ENCODE measurements around the gene PTPN14. TPM values are rescaled to one million over a fixed set of nuclear protein-coding genes. Genes with fewer than 3 reads are reported as not detected.

Gene PTPN14
- total and polyA plus RNA-seq, 2 of the 8 experiments (the other 6 are each of a cell fraction or from before 2014, with no cell fraction given): 14.4 to 93.6 TPM

- Histone ChIP-seq H2BK12ac (ENCODE audit: low read depth, low read length) (no peak overlapping the region), H3K36me3 (ENCODE audit: control insufficient read depth in 2 of 4, insufficient read depth in 4 of 4, low read length in 3 of 4) (peaks cover 0 to 49% (median 13%) of the 10 kb centered on the region in 4 experiments; a peak in 6 of 8 replicates), H3K9ac (replicated peaks in 1 of 4; ENCODE audit: extremely low read depth in 1 of 4, low read depth in 3 of 4, low read length in 3 of 4) (no peak overlapping the region), H3K23me2 (ENCODE audit: low read depth, low read length) (no peaks in the 10 kb centered on the region; the same call in 1 of the 2 replicates), H2AK5ac (ENCODE audit: low read depth, low read length) (no peak overlapping the region), H3K79me1 (ENCODE audit: low read depth, low read length) (no peaks in the 10 kb centered on the region; the same call in 1 of the 2 replicates), H3K56ac (replicated peaks; ENCODE audit: insufficient read length, low read depth, low read length) (no peak overlapping the region), H3K27me3 (replicated peaks in 1 of 4; ENCODE audit: control insufficient read depth in 3 of 4, extremely low read depth in 1 of 4, insufficient read depth in 3 of 4, low read length in 3 of 4) (no peaks in the 10 kb centered on the region), H4K20me1 (replicated peaks in 1 of 2; ENCODE audit: control insufficient read depth in 1 of 2, insufficient read depth in 2 of 2, low read length in 2 of 2) (no peaks in the 10 kb centered on the region), H3K4ac (replicated peaks; ENCODE audit: insufficient read length, low read depth, low read length) (no peak overlapping the region), H2BK120ac (replicated peaks; ENCODE audit: low read depth, low read length) (no peak overlapping the region), H2BK20ac (ENCODE audit: low read length) (no peak overlapping the region), H3K9me3 (ENCODE audit: insufficient read depth in 2 of 2, low read depth in 1 of 2, low read length in 1 of 2) (no peaks in the 10 kb centered on the region), H4K8ac (ENCODE audit: extremely low read depth, insufficient read depth, low read length) (no peak overlapping the region), H3K79me2 (ENCODE audit: control insufficient read depth in 1 of 2, insufficient read depth in 2 of 2, low read length in 2 of 2) (no peaks in the 10 kb centered on the region), H3K23ac (ENCODE audit: insufficient read length) (no peak overlapping the region), H3K4me3 (ENCODE audit: extremely low read depth in 1 of 4, insufficient read depth in 2 of 4, low read depth in 3 of 4, low read length in 4 of 4) (no peak overlapping the region), H2BK5ac (ENCODE audit: low read depth, low read length) (no peak overlapping the region), H3K18ac (ENCODE audit: extremely low read depth, low read length) (no peak overlapping the region), H3K27ac (ENCODE audit: low read depth, low read length) (no peak overlapping the region), H3K14ac (ENCODE audit: insufficient read length) (no peak overlapping the region), H4K5ac (ENCODE audit: insufficient read length, low read depth, low read length) (no peak overlapping the region), H3K4me1 (replicated peaks in 1 of 4; ENCODE audit: control insufficient read depth in 3 of 4, insufficient read depth in 4 of 4, low read length in 3 of 4) (no peaks in the 10 kb centered on the region; a peak in 1 of 7 replicates), H2AFZ (ENCODE audit: low read length) (no peak overlapping the region), H2BK15ac (ENCODE audit: low read length) (no peak overlapping the region), H3K4me2 (ENCODE audit: insufficient read depth in 1 of 2, low read depth in 2 of 2, low read length in 2 of 2) (no peak overlapping the region), H4K91ac (replicated peaks; ENCODE audit: insufficient read length, low read length) (no peak overlapping the region)
- CTCF ChIA-PET (ENCODE audit: partially characterized antibody): interaction anchor here (1.1 to 2.4 kb wide), 4 partner anchors 8 to 217 kb away, joined by 3 to 12 read pairs (median 6); no protein-coding TSS in a partner anchor
- FAIRE-seq (no peak), DNase-seq (ENCODE audit: low read depth in 1 of 2, low spot score in 2 of 2) (no peak)
- POLR2A ChIA-PET (ENCODE audit: partially characterized antibody): no interaction called here
- WGBS, 2 experiments (ENCODE audit: extremely low coverage in 1 of 2, insufficient coverage in 1 of 2, insufficient read length in 1 of 2, insufficient replicate concordance in 2 of 2, low coverage in 1 of 2, low lambda C conversion rate in 2 of 2, missing lambda C conversion rate in 1 of 2): 92% methylated on average over 5 of the region's 5 CpGs; no CpG with 5 or more reads in 1 of the 2 experiments
- TF ChIP-seq CREB1 (IDR thresholded peaks at IDR 0.05) (no peak), ASH2L (IDR thresholded peaks at IDR 0.05; ENCODE audit: low read length) (no peak), KDM5A (IDR thresholded peaks at IDR 0.05; ENCODE audit: low read length) (no peak), CHD2 (IDR thresholded peaks at IDR 0.05; ENCODE audit: low read length) (no peak), YY1 (IDR thresholded peaks at IDR 0.05; ENCODE audit: low read depth, low read length) (no peak), EZH2 (IDR thresholded peaks at IDR 0.05; ENCODE audit: low read depth, low read length, severe bottlenecking) (no peak), TEAD4 (IDR thresholded peaks at IDR 0.05; ENCODE audit: low read depth, low read length) (no peak), SIN3A (conservative IDR thresholded peaks at IDR 0.05 in 1 of 2, IDR thresholded peaks at IDR 0.05 in 1 of 2; ENCODE audit: low read depth in 1 of 2, low read length in 2 of 2) (no peak), PHF8 (conservative IDR thresholded peaks at IDR 0.05; ENCODE audit: low read depth, low read length) (no peak), RFX5 (IDR thresholded peaks at IDR 0.05; ENCODE audit: borderline replicate concordance, low read depth, low read length) (no peak), TAF1 (IDR thresholded peaks at IDR 0.05; ENCODE audit: low read depth, low read length) (no peak), POLR2AphosphoS5 (IDR thresholded peaks at IDR 0.05; ENCODE audit: low read depth, low read length) (no peak), HDAC6 (IDR thresholded peaks at IDR 0.05; ENCODE audit: low read depth, low read length) (no peak), CBX5 (IDR thresholded peaks at IDR 0.05; ENCODE audit: low read depth, low read length) (no peak)
- TF ChIP-seq, protein P1, sequence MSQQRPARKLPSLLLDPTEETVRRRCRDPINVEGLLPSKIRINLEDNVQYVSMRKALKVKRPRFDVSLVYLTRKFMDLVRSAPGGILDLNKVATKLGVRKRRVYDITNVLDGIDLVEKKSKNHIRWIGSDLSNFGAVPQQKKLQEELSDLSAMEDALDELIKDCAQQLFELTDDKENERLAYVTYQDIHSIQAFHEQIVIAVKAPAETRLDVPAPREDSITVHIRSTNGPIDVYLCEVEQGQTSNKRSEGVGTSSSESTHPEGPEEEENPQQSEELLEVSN (IDR thresholded peaks at IDR 0.05): no peak
Measured at GRCh38 chr1:214367841-214368240, 183.6 kb downstream of the PTPN14 start.
